Fibroblast of skin of right biceps (primary cell): Measurements from ENCODE around the gene KDSR.
A peak's percentile ranks its signal among the peaks of the same experiment; 100 is the strongest.
"Not testable (repeated sequence)": the region's sequence is repeated elsewhere in the genome, so short reads cannot be mapped to it uniquely, and the experiment has no call there.

Source experiments
- DNase-seq: peaks from one replicate; pipeline ENCODE4 v3.0.0-alpha.2; 2013

KDSR gene

DNA sequence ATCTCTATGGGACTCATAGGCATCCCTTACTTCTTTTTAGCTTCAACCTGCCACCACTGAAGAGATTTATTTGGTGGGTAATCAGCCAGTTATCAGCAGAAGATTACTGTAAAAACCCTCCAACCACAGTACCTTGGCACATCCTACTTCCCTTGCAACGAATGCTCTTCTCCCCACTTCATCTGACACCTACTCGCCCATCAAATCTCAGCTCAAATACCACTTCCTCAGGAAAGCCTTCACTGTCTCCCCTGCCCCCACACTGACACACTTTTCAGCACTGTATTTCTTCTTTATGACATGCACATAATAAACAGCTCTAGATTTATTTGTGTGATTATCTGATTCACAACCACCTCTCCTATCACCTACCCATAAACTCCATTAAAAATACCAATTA, 3.1 kb downstream of the KDSR start:
- no peak for DNase-seq

- not testable (repeated sequence) for DNase-seq
Measured at GRCh38 chr18:63363420-63363819, 3.6 kb downstream of the KDSR start.

- no peak for DNase-seq
Measured at GRCh38 chr18:63356272-63356896, 10.6 kb downstream of the KDSR start.

- no peak for DNase-seq
Measured at GRCh38 chr18:63350230-63350629, 16.8 kb downstream of the KDSR start.

GRCh38 chr18:63348508-63349136, 18.4 kb downstream of the KDSR start:
- no peak for DNase-seq

DNA sequence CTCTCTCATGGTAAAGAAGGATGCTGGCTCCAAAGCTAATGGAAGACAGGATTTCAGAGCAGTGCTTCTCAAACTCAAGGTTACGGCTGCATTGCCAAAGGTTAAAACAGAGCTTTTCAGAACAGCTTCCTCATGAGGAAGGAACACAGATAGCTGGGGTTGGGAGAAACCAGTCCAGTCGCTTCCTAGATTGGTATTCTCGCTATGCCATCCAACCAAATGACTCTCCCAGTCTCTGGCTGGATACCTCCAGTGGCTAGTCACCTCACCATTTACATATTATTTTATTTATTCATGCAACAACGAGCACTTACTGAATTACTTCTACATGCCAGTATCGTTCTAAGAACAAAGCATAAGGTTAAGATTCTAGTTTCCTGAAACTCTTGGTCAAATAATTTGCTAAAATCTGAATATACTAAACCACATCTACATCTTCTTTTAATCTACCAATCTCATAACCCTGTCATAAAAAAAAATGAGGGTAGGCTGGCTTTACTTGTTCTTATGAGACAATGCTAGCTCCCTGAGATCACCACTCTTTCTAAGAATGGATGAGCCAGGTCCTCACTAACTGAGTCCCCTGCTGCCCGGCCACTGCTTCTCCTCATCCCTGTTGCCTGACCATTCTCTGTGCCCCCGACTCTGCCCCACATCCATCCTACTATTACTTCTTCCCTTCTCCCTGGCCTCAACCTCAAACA, 20.4 kb downstream of the KDSR start:
- no peak for DNase-seq

GRCh38 chr18:63346031-63346430, 21.0 kb downstream of the KDSR start:
- DNase-seq = no peak

DNA sequence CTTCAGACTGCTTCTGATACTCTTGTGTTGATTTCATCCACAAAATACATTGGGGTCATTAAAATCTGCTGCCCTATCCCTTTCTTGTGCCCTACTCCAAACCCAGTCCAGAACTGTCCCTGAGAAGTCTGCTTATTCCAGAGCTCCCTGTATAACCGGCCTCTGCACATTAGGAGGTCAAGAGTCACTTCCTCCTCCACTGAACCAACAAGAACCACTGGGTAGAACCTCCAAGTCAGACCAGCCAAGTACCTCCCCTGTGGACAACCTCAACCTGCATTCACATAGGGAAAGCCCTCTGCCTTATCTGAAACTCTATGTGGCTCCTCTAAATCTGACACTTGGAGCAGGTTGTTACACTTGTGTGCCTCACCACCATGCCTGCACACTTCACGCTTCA, 22.1 kb downstream of the KDSR start:
- no peak for DNase-seq

DNA sequence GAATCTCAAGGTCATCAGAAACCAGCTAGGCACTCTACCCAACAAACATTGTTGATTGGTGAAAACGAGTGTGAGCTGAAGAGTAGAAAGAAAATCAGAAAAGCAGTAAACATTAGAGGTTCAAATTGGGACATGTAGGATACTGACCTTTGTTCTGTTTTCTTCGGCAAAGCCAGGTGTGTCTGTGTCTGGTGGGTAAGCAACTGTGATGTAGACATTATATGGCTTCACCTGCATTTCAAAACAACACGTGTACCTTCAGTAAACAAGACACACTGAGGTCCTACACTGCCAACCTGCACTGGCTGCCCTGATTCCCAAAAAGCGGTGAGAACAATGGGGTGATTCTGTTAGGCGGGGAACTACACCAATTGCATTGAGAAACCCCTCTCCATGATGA, 22.7 kb downstream of the KDSR start:
- DNase-seq = no peak

DNA sequence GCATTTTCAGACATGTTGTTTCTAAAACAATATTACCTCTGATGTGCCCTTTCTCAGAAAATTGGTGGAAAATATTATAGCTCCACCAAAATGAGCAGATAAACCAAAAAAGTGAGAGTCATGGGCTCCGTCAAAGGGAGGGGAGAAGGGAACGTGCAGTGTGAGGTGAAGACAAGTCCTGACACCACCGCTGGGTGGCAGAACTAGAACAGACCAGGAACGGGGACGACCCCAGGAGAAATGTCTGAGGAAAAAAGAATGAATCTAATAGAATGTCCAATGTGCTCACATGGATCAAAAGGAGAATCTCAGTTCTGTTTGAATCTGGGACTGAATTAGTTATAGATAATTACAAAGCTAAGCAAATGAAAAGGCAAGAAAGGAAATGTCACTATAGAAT, 24.8 kb downstream of the KDSR start:
- DNase-seq = peak; percentile 42

DNA sequence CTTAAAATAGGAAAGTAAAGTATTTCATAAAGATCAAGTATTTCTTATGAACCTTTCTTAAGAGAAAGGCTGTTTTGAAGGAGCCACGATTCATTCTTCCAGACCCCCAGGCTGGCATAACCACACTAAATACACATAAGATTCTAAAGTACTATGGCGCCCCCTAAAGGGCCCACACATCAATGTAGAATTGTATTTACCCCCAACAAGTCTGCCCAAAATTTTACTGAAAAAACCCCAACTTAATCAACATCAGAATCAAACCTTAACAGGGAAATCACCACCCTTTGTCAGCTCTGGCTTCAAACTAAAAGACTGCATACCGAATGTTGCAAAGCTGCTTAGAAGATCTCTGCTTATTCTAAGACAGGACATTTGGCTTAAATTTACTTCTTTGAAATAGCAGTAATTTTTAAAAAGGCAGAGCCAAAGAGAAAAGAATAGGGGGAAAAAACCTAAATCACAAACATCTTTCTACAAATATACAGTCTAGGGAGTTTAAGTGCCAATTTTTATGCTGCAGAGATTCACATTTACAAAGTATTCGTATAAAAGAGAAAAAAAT, 27.0 kb downstream of the KDSR start:
- peak; percentile 49 for DNase-seq

DNA sequence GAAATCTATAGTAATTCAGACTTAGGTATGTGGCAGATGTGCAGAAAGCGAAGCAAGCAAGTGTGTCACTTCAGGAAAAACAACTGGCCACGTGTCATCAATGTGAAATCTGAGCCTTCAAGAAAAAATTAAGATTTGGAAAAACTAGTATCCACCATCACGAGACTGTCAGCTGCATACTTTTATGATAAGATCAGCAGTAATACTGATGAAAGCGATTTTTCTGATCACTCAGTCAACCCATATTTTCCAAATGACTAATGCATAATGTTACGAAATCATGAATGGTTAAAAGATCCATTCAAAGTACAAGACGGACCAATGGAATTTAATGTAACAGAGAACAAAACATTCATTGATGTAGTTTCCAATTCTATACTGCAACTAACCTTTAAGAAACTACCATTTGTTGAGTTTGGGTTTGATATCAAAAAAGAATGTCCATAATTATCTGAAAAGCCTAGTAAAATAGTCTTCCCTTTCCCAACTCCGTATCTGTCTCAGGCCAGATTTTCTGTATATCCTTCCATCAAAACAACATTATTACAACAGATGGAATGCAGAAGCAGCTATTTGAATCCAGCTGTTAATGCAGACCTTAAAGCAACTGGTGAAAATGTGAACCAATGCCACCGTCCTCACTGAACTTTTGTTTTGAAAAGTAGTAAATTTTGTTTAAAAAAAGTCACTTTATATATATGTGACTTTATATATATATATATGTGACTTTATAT, 30.5 kb downstream of the KDSR start:
- peak; percentile 94 for DNase-seq

- DNase-seq = no peak
Measured at GRCh38 chr18:63331105-63331504, 35.9 kb downstream of the KDSR start.

- DNase-seq = no peak
Measured at GRCh38 chr18:63329431-63330145, 37.4 kb downstream of the KDSR start.

DNA sequence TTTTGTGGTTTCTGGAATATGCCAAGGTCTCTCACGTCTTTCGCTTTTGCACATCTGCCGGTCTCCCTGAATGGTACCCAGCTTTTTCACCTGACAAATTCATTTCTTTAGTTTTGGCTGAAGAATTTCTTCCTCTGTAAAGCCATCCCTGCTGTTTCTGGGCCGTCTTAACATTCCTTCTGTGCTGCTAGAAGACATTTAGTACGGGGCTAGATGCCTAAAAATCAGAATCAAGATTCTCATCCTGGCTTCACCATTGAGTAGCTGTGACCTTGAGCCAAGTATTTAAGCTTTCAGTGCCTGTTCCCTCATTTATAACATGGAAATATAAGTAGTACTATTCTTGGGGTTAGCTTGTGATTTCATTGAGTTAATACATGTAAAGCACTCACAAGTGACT, 41.0 kb downstream of the KDSR start:
- DNase-seq = no peak

- no peak for DNase-seq
Measured at GRCh38 chr18:63325086-63325686, 41.8 kb downstream of the KDSR start.

GRCh38 chr18:63322908-63323634, 43.9 kb downstream of the KDSR start:
- DNase-seq = peak; percentile 67

GRCh38 chr18:63322206-63322605, 44.8 kb downstream of the KDSR start:
- DNase-seq = no peak

DNA sequence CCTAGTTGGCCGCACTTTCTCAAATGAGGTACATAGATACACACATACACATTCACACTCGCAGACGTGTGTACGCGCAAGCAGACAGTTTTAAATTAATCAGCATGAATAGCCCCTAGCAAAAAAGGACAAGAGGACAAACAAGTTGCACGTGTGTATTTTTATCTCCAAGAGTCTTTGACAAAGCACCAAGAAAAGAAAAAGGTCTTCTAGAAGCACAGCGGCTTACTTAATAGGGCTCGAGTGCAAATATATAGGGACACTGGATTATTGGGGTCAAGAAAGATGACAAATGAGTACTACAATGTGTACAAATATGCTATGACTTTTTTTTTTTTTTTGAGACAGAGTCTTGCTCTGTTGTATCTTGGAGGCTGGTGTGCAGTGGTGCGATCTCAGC, 45.7 kb downstream of the KDSR start:
- DNase-seq = no peak

GRCh38 chr18:63320975-63321265, 46.1 kb downstream of the KDSR start:
- DNase-seq = no peak

GRCh38 chr18:63320123-63320974, 46.7 kb downstream of the KDSR start:
- DNase-seq = peak; percentile 90
